ENCODE data around the gene LRRC38.

Gene LRRC38

GRCh38 chr1:13517193-13517812 is 3.5 kb upstream of the LRRC38 start:
- DNase-seq (ENCODE audit: low read depth) = no peak

- no peak for DNase-seq (ENCODE audit: low read depth)
Observed at GRCh38 chr1:13516606-13517005, 2.8 kb upstream of the LRRC38 start.

GRCh38 chr1:13514821-13515220 is 1.0 kb upstream of the LRRC38 start:
- DNase-seq (ENCODE audit: low read depth) = no peak

- no peak for DNase-seq (ENCODE audit: low read depth)
Observed at GRCh38 chr1:13513063-13513894, 524 bp downstream of the LRRC38 start.

GRCh38 chr1:13512472-13512871 is 1.3 kb downstream of the LRRC38 start:
- DNase-seq (ENCODE audit: low read depth) = no peak

- no peak for DNase-seq (ENCODE audit: low read depth)
Observed at GRCh38 chr1:13510499-13510898, 3.3 kb downstream of the LRRC38 start.

GRCh38 chr1:13507075-13507474 is 6.7 kb downstream of the LRRC38 start:
- DNase-seq (ENCODE audit: low read depth) = no peak

- no peak for DNase-seq (ENCODE audit: low read depth)
Observed at GRCh38 chr1:13505020-13505419, 8.8 kb downstream of the LRRC38 start.

GRCh38 chr1:13500806-13501205 is 13.0 kb downstream of the LRRC38 start:
- DNase-seq (ENCODE audit: low read depth) = no peak

- DNase-seq (ENCODE audit: low read depth) = no peak
Observed at GRCh38 chr1:13499422-13499821, 14.4 kb downstream of the LRRC38 start.

- DNase-seq (ENCODE audit: low read depth) = no peak
Observed at GRCh38 chr1:13498553-13498952, 15.2 kb downstream of the LRRC38 start.

GRCh38 chr1:13495186-13495585 is 18.6 kb downstream of the LRRC38 start:
- no peak for DNase-seq (ENCODE audit: low read depth)

GRCh38 chr1:13494712-13495111 is 19.1 kb downstream of the LRRC38 start:
- no peak for DNase-seq (ENCODE audit: low read depth)

GRCh38 chr1:13494025-13494424 is 19.8 kb downstream of the LRRC38 start:
- no peak for DNase-seq (ENCODE audit: low read depth)

- DNase-seq (ENCODE audit: low read depth) = no peak
Observed at GRCh38 chr1:13492711-13493110, 21.1 kb downstream of the LRRC38 start.

GRCh38 chr1:13487957-13488356 is 25.8 kb downstream of the LRRC38 start:
- DNase-seq (ENCODE audit: low read depth) = no peak

GRCh38 chr1:13487143-13487868 is 26.5 kb downstream of the LRRC38 start:
- DNase-seq (ENCODE audit: low read depth) = no peak

GRCh38 chr1:13483946-13484345 is 29.9 kb downstream of the LRRC38 start:
- no peak for DNase-seq (ENCODE audit: low read depth)

- DNase-seq (ENCODE audit: low read depth) = no peak
Observed at GRCh38 chr1:13482600-13482999, 31.2 kb downstream of the LRRC38 start.

- DNase-seq (ENCODE audit: low read depth) = no peak
Observed at GRCh38 chr1:13479171-13479856, 34.5 kb downstream of the LRRC38 start.

- DNase-seq (ENCODE audit: low read depth) = no peak
Observed at GRCh38 chr1:13478692-13479091, 35.1 kb downstream of the LRRC38 start.

- no peak for DNase-seq (ENCODE audit: low read depth)
Observed at GRCh38 chr1:13469343-13469742, 44.5 kb downstream of the LRRC38 start.
